Measurements from ENCODE around the gene IGF2BP2. TPM values are rescaled to one million over a fixed set of nuclear protein-coding genes. Genes with fewer than 3 reads are reported as not detected.

IGF2BP2 gene
- total RNA-seq, 1 donor from 2014 or later = 9.8 TPM

DNA sequence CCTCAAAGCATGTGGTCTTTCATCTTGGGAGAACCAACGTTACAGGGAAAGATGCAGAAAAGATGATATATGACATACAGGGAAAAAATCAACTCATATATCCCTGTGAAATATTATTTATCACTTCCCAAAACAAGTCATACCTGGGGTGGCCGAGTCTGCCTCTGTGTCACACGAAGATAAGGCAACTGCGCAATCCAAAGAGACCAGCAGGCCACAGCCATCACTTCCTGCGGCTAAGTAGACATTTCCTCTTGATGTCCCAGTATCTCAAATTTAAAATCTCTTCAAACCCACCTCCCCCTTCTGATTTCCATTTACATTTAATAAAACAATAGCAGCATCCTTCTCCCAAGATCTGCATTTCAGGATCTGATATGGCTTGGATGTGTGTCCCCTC is 71.5 kb downstream of the IGF2BP2 start:
- TF ChIP-seq POLR2A (IDR thresholded peaks at IDR 0.05) (no peak), POLR2AphosphoS5 (IDR thresholded peaks at IDR 0.05; ENCODE audit: insufficient read depth in 1 of 2, low read depth in 1 of 2) (no peak)
- TF ChIP-seq, protein P1, sequence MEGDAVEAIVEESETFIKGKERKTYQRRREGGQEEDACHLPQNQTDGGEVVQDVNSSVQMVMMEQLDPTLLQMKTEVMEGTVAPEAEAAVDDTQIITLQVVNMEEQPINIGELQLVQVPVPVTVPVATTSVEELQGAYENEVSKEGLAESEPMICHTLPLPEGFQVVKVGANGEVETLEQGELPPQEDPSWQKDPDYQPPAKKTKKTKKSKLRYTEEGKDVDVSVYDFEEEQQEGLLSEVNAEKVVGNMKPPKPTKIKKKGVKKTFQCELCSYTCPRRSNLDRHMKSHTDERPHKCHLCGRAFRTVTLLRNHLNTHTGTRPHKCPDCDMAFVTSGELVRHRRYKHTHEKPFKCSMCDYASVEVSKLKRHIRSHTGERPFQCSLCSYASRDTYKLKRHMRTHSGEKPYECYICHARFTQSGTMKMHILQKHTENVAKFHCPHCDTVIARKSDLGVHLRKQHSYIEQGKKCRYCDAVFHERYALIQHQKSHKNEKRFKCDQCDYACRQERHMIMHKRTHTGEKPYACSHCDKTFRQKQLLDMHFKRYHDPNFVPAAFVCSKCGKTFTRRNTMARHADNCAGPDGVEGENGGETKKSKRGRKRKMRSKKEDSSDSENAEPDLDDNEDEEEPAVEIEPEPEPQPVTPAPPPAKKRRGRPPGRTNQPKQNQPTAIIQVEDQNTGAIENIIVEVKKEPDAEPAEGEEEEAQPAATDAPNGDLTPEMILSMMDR (IDR thresholded peaks at IDR 0.05) = no peak
- no peaks in the 10 kb centered on the region for H3K9me3 ChIP-seq

DNA sequence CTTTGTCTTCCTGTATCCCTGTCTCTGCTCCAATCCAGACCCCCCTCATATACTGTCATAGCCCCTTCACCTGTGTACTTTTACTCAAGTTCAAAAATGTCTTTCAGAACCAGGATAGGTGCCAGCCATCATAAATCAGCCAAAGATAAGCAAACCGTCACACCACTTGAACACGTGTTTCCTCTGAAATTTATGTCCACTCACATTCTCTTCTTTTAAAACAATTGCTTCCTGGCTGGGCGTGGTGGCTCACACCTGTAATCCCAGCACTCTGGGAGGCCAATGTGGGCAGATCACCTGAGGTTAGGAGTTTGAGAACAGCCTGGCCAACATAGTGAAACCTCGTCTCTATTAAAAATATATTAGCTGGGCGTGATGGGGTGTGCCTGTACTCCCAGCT is 74.1 kb downstream of the IGF2BP2 start:
- Histone ChIP-seq H3K4me1 (peaks cover 13% of the 10 kb centered on the region), H3K4me3 (no peak overlapping the region), H3K9me3 (no peaks in the 10 kb centered on the region), H3K36me3 (no peaks in the 10 kb centered on the region), H3K27ac (no peak overlapping the region), H3K27me3 (no peaks in the 10 kb centered on the region)
- no peak for DNase-seq (ENCODE audit: extremely low spot score in 2 of 2)
- TF ChIP-seq POLR2AphosphoS5 (IDR thresholded peaks at IDR 0.05; ENCODE audit: insufficient read depth in 1 of 2, low read depth in 1 of 2) (no peak), POLR2A (IDR thresholded peaks at IDR 0.05) (no peak)
- TF ChIP-seq, protein P1 (IDR thresholded peaks at IDR 0.05) = no peak
- intact Hi-C loops (cut with DNase I) = no loop called here

More for the DNA sequence above, 71.5 kb downstream of the IGF2BP2 start:
- Histone ChIP-seq H3K27me3 (no peaks in the 10 kb centered on the region), H3K27ac (no peak overlapping the region), H3K36me3 (no peaks in the 10 kb centered on the region), H3K4me1 (no peaks in the 10 kb centered on the region), H3K4me3 (no peak overlapping the region)
- intact Hi-C loops (cut with DNase I) = no loop called here
- DNase-seq (ENCODE audit: extremely low spot score in 2 of 2) = no peak

DNA sequence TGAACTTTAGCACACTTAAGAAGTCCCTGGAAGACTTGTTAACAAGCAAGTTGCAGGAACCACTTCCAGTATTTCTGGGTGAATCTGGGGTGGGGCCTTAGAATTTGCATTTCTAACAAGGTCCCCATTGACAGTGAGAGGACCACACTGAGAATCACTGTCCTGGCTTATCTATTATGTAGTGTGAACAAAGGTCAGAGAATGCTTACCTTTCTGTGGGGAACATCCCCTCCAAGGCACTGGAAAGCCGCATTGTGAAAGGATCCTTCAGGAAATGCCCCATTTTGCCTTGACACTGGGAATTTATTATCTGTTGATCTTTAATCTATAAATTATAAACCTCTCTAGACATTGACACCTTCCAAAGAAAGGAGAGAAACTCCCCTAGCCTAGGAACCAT is 74.8 kb downstream of the IGF2BP2 start:
- H3K36me3 ChIP-seq = no peaks in the 10 kb centered on the region
- peaks cover 13% of the 10 kb centered on the region for H3K4me1 ChIP-seq
- H3K4me3 ChIP-seq = no peak overlapping the region
- intact Hi-C loops (cut with DNase I) = no loop called here
- TF ChIP-seq POLR2A (IDR thresholded peaks at IDR 0.05) (no peak), POLR2AphosphoS5 (IDR thresholded peaks at IDR 0.05; ENCODE audit: insufficient read depth in 1 of 2, low read depth in 1 of 2) (no peak)
- TF ChIP-seq, protein P1 (IDR thresholded peaks at IDR 0.05) = no peak
- no peaks in the 10 kb centered on the region for H3K9me3 ChIP-seq
- no peak overlapping the region for H3K27ac ChIP-seq
- no peaks in the 10 kb centered on the region for H3K27me3 ChIP-seq
- DNase-seq (ENCODE audit: extremely low spot score in 2 of 2) = no peak

DNA sequence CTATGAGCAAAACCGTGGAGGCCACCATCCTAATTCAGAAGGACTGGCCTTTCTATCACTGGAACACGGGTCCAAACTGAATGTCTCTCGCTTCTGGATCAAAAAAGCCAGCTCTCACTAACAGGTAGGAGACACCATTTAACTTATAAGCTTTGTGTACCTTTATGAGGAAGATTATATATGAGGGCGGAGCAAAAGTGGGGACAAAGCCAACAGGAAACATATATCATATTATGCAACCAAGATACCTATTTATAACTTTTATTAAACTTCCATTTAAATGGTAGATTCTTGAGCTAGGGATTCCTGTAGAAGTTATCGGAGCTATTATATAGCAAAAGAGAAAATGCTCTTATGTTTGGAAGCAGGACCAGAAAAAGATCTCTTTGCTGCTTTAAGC is 78.4 kb downstream of the IGF2BP2 start:
- Histone ChIP-seq H3K27ac (no peak overlapping the region), H3K36me3 (no peaks in the 10 kb centered on the region), H3K4me1 (peaks cover 13% of the 10 kb centered on the region), H3K9me3 (no peaks in the 10 kb centered on the region), H3K27me3 (no peaks in the 10 kb centered on the region), H3K4me3 (no peak overlapping the region)
- DNase-seq (ENCODE audit: extremely low spot score in 2 of 2) = no peak
- intact Hi-C loops (cut with DNase I) = no loop called here
- TF ChIP-seq, protein P1 (IDR thresholded peaks at IDR 0.05) = no peak
- TF ChIP-seq POLR2AphosphoS5 (IDR thresholded peaks at IDR 0.05; ENCODE audit: insufficient read depth in 1 of 2, low read depth in 1 of 2) (no peak), POLR2A (IDR thresholded peaks at IDR 0.05) (no peak)

DNA sequence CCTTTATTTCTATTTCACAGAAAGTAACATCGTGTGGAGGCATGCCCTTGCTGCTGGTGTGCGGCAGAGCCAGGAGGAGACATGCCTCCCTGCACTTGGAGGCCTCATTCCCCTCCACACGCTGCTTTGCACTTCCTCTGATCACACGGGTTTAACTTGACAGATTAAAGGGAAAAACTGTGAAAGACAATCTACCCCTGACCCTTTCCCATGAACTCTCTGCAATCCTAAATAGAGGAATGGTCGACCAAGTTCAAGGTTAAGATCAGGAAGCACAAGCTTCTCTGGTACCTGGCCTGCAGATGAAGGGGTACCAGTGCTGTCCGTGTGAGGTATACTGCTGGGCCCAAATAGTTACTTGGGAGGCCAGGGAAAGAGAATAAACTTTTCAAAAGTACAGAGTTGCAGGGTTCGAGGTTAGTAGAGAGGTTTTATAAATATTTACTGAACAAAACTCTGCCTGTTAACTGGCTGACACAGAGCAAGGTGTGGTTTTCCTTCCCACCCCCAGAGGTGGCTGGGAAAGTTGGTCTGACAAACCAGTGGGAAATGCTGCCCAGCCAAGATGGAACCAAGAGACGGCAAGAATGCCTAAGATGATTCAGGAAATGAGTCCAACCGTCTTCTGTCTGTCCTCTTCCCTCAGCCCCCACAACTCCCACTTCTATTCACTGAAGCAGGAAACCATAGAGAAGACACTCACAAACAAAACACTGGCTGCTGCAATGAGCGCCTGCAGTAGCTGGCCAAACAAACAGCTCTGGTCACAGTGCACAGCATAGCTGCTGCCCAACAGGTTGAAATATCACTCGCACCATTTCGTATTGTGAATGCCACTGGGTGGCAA is 79.6 kb downstream of the IGF2BP2 start:
- no peaks in the 10 kb centered on the region for H3K36me3 ChIP-seq
- intact Hi-C loops (cut with DNase I) = no loop called here
- no peak overlapping the region for H3K4me3 ChIP-seq
- peaks cover 13% of the 10 kb centered on the region for H3K4me1 ChIP-seq
- H3K9me3 ChIP-seq = no peaks in the 10 kb centered on the region
- no peaks in the 10 kb centered on the region for H3K27me3 ChIP-seq
- no peak overlapping the region for H3K27ac ChIP-seq
- TF ChIP-seq, protein P1 (IDR thresholded peaks at IDR 0.05) = no peak
- TF ChIP-seq POLR2AphosphoS5 (IDR thresholded peaks at IDR 0.05; ENCODE audit: insufficient read depth in 1 of 2, low read depth in 1 of 2) (no peak), POLR2A (IDR thresholded peaks at IDR 0.05) (no peak)
- DNase-seq (ENCODE audit: extremely low spot score in 2 of 2) = no peak
